ENCODE measurements around the gene ACTN4.
A peak's percentile ranks its signal among the peaks of the same experiment; 100 is the strongest.

DNA sequence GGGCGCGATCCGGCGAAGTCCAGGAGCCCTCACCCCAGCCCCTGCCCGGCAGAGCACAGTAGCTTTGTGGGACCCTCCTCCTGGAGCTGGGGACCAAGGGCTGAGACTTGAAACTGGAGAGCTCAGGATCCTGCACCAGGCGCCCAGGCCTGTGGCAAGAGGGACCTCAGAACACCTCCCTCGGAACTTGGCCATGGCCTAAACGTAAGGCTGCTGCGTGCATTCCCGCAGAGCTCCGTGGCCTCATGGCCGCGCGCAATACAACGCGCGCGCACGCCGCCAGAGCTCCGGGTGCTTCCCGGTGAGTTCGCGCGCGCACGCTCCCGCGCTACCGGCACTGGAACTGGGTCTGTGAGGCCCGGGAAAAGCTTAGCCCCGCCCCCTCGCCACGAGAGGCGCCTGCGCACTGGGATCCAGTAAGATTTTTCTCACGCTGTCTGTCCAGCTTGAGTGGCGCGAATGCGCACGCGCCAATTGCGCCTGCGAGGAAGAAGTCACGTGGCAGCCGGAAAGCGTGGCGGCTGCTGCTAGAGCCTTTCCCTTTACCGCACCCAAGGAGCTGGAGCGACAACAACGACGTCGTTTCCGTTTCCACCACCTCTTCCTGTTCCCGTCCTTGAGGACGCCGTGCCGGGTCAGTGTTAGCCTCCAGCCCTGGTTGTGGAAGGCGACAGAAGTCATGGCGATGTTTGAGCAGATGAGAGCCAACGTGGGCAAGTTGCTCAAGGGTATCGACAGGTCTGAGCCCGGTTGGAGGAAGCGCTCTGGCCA is 28.7 kb upstream of the ACTN4 start, which contains the start of gene EIF3K:
- TF ChIP-seq, protein P1, sequence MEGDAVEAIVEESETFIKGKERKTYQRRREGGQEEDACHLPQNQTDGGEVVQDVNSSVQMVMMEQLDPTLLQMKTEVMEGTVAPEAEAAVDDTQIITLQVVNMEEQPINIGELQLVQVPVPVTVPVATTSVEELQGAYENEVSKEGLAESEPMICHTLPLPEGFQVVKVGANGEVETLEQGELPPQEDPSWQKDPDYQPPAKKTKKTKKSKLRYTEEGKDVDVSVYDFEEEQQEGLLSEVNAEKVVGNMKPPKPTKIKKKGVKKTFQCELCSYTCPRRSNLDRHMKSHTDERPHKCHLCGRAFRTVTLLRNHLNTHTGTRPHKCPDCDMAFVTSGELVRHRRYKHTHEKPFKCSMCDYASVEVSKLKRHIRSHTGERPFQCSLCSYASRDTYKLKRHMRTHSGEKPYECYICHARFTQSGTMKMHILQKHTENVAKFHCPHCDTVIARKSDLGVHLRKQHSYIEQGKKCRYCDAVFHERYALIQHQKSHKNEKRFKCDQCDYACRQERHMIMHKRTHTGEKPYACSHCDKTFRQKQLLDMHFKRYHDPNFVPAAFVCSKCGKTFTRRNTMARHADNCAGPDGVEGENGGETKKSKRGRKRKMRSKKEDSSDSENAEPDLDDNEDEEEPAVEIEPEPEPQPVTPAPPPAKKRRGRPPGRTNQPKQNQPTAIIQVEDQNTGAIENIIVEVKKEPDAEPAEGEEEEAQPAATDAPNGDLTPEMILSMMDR (IDR thresholded peaks at IDR 0.05), result no peak
- TF ChIP-seq POLR2AphosphoS5 (IDR thresholded peaks at IDR 0.05) (peak in 2 of 3 donors; percentile 53 to 97), POLR2A (IDR thresholded peaks at IDR 0.05) (peak in 1 of 2 donors; percentile 65), EP300 (IDR thresholded peaks at IDR 0.05) (no peak)
